Measurements from ENCODE around the gene AMT. TPM values are rescaled to one million over a fixed set of nuclear protein-coding genes. Genes with fewer than 3 reads are reported as not detected.
"Not testable (repeated sequence)": the region's sequence is repeated elsewhere in the genome, so short reads cannot be mapped to it uniquely, and the experiment has no call there.

Gene AMT
- total and polyA plus RNA-seq, 11 donors = 3.5 to 39.9 (median 17.0) TPM

GRCh38 chr3:49406571-49407565 is 15.4 kb downstream of the AMT start:
- Histone ChIP-seq H3K4me1 (peaks cover 4 to 71% (median 52%) of the 10 kb centered on the region in 12 donors), H3K36me3 (peaks cover 0 to 32% (median 7%) of the 10 kb centered on the region in 9 donors), H3K27ac (peak overlapping the region in 8 of 12 donors; percentile 13 to 49 (median 27)), H3K4me3 (no peak overlapping the region), H3K9me3 (no peaks in the 10 kb centered on the region), H3K27me3 (no peaks in the 10 kb centered on the region)
- DNase-seq (peak in 1 of 5 donors; percentile 18), ATAC-seq (no peak)
- 53 to 64% (median 57%) methylated on average over 17 of the region's 17 CpGs for WGBS, 4 donors
- TF ChIP-seq CTCF (IDR thresholded peaks at IDR 0.05) = no peak
- no peak for TF ChIP-seq POLR2A (IDR thresholded peaks at IDR 0.05)
- intact Hi-C loops (cut with DNase I) = loop anchor here in 2 of 10 donors (5.0 kb wide), 2 partner anchors 50 to 65 kb away; partner anchors contain the start of genes GPX1 (in 1 of the 2) and USP4 (in 1 of the 2)

GRCh38 chr3:49405570-49405969 is 16.7 kb downstream of the AMT start:
- Histone ChIP-seq H3K4me1 (peaks cover 4 to 79% (median 57%) of the 10 kb centered on the region in 12 donors), H3K27ac (peak overlapping the region in 6 of 12 donors; percentile 6 to 49 (median 16))

GRCh38 chr3:49403891-49404290 is 18.4 kb downstream of the AMT start:
- no peak for DNase-seq
- Histone ChIP-seq H3K27me3 (no peaks in the 10 kb centered on the region), H3K9me3 (no peaks in the 10 kb centered on the region), H3K36me3 (peaks cover 0 to 51% (median 7%) of the 10 kb centered on the region in 9 donors), H3K27ac (no peak overlapping the region), H3K4me3 (no peak overlapping the region), H3K4me1 (peaks cover 0 to 80% (median 55%) of the 10 kb centered on the region in 12 donors)
- ATAC-seq = peak in 1 of 4 donors; percentile 21
- TF ChIP-seq CTCF (IDR thresholded peaks at IDR 0.05) (no peak), POLR2A (IDR thresholded peaks at IDR 0.05) (no peak)
- WGBS, 4 donors = 77 to 97% (median 92%) methylated on average over 5 of the region's 5 CpGs
- intact Hi-C loops (cut with DNase I) = loop anchor here in 1 of 10 donors (5.0 kb wide), 1 partner anchor 42 kb away; no protein-coding TSS in a partner anchor

More at GRCh38 chr3:49405570-49405969, 16.7 kb downstream of the AMT start:
- peak overlapping the region in 1 of 12 donors; percentile 7 for H3K4me3 ChIP-seq
- WGBS, 4 donors = 29 to 50% (median 30%) methylated on average over 9 of the region's 9 CpGs
- peak in 1 of 5 donors; percentile 6 for DNase-seq
- H3K36me3 ChIP-seq = peaks cover 0 to 42% (median 7%) of the 10 kb centered on the region in 9 donors
- H3K9me3 ChIP-seq, ATAC-seq, H3K27me3 ChIP-seq: not testable (repeated sequence)
- intact Hi-C loops (cut with DNase I) = loop anchor here in 2 of 10 donors (5.0 kb wide), 2 partner anchors 48 to 63 kb away; partner anchors contain the start of genes GPX1 (in 1 of the 2) and USP4 (in 1 of the 2)

GRCh38 chr3:49401766-49402165 is 20.5 kb downstream of the AMT start:
- Histone ChIP-seq H3K27me3 (no peaks in the 10 kb centered on the region), H3K27ac (peak overlapping the region in 1 of 12 donors; percentile 6), H3K4me3 (no peak overlapping the region), H3K9me3 (no peaks in the 10 kb centered on the region), H3K4me1 (peaks cover 0 to 81% (median 57%) of the 10 kb centered on the region in 12 donors), H3K36me3 (peaks cover 0 to 55% (median 8%) of the 10 kb centered on the region in 9 donors)
- intact Hi-C loops (cut with DNase I) = loop anchor here in 1 of 10 donors (5.0 kb wide), 1 partner anchor 39 kb away; no protein-coding TSS in a partner anchor
- TF ChIP-seq CTCF (IDR thresholded peaks at IDR 0.05) (no peak), POLR2A (IDR thresholded peaks at IDR 0.05) (no peak)
- no peak for DNase-seq
- 79 to 82% (median 81%) methylated on average over 2 of the region's 2 CpGs for WGBS, 4 donors
- ATAC-seq = no peak
